ENCODE measurements around the gene NRM.

The NRM gene

DNA sequence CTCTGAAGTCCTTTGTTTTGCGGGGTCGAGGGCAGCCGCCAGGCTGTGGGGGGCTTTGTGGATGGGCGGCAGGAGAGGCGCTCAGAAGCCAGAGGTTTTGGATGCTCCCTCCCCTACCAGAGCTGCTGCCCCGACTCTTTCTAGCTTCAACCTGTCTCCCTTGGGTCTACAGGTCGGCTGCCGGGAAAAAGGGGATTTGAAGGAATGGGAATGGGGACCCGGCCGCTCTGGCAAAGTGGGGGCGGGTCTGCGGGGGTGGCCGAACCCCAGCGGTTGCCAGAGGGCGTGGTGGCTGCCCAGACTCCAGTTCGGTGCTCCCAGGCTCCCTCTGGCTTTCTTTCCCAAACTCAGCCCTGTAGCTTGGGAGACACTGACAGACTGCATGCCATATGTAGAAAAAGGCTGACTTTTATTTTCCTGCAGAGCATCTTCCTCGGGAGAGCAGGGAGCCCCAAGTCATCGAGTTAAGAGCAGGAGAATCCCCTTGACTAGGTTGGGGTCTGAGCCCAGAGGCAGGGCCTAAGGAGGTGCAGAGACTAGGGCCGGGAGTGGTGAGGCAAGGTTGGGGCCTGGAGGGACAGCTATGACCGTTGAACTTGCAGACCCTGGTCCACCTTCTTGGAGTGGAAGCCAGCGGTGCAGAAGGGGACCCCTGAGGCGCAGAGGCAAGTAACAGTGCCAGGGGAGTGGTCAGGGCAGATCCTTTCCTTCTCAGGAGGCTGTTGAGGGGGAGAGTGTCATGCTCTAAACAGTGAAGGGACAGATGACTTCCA lies 2.9 kb downstream of the NRM start:
- no peak for DNase-seq

DNA sequence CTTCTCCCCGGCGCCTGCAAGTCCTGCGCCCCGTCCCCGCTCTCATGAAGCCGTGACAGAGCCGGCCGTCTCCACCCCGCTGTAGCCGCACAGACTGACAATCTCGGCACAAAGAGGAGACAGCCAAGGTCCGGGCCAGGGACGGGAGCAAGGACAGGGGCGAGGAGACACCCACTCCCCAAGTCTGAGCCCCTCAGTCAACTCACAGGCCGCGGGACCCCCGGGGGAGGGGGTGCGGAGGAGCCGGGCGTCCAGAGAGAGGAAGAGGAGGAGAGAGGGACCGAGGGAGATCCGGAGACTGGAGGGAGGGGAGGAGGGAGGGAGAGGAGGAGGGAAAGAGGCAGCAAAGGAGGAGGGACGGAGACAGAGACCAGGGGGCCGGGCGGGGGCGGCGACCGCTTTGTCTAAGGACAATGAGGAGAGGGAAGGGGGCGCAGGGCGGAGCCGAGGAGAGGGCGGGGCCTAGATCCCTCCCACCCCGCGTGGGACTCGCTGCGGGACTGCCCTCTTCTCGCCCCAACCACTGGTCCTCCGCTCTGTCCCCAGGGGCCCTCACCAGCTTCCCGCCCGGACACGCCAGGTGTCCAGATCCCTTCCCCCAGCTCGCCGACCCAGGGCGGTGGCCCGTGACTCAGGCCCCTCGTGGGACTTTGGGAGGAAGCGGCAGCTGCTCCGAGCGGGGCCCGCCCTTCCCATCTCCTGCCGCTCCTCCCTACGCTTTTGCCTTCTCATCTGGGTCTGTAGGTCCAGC lies 3.7 kb downstream of the NRM start:
- peak; percentile 89 for DNase-seq

GRCh38 chr6:30686009-30686907 lies 4.5 kb downstream of the NRM start, which contains the start of gene PPP1R18:
TSS of gene PPP1R18 (minus strand) at chr6:30686645. CDS start at chr6:30686018, 627 bp downstream.
- peak; percentile 78 for DNase-seq

DNA sequence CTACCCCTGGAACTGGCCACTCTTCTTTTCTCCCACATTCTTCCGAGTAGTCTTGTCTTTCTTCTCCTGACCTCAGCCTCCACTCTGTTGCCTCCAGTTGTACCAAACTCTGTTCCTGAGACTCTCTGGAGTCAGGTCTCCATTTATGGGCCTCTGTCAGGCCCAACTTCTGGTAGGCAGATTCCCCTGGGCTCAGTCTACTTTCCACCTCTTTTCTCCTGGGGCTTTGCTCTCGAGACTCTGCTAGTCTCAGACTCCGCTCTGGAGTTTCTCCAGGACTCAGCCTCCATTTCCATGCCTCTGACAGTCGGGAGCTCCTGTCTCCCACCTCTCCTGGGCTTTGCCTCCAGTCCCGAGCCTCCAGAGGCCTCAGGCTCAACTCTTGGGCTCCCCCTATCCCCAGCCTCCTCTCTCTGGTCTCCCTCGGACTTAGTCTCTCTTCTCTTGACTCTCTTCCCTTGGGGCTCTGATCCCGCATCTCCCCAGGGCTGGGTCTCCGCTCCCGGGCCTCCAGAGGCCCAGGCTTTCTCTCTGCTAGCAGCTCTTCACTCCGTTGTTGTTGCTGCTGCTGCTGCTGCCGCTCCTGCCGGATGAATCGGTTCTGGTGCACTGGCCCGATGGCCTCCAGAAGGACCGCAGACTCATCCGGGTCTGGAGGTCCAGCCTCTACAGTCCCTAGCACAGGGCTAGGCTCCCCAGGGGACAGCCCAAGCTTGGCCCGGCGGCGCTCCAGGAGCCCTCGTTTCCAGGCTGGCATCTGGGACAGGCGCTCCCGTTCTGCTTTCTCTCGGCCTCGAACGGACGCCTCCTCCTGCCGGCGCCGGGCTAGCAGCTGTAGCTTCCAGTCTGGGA lies 5.4 kb downstream of the NRM start:
- peak; percentile 41 for DNase-seq

DNA sequence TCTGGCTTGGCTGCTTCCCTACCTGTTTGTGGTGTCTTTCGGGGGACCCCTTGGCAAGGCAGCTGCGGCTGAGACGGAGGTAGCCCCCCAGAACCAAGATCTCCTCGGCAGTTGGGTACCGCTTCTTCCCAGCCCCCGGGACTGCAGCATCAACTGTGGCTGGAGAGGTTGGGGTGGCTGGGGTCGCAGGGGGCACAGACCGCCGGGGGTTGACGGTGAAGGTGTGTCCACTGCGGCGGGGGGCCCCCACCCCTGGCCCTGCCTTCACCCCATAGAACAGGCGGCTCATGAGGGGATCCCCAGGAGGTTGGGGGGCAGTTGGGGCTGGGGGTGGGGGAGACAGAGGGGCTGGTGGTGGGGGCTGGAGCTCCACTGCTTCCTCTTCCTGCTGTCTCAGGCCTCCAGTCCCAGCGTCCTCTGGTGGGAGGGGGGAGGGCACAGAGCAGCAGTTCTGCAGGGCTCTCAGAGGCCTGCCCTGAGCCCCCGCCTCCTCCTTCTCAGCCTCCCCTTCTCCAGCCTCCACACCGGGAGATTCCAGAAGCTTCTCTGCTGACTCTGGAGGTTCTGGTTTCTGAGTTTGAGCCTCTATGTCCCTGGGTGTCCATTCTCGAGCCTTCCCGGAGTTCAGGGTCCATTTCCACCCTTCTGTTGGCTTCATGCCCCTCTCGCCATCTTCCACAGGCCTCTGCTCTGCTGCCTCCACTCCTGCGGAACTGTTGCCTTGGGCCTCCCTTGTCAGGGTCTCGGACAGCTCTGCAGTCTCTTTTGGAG lies 6.2 kb downstream of the NRM start:
- DNase-seq = peak; percentile 75

- no peak for DNase-seq
Observed at GRCh38 chr6:30683980-30684338, 6.8 kb downstream of the NRM start.

DNA sequence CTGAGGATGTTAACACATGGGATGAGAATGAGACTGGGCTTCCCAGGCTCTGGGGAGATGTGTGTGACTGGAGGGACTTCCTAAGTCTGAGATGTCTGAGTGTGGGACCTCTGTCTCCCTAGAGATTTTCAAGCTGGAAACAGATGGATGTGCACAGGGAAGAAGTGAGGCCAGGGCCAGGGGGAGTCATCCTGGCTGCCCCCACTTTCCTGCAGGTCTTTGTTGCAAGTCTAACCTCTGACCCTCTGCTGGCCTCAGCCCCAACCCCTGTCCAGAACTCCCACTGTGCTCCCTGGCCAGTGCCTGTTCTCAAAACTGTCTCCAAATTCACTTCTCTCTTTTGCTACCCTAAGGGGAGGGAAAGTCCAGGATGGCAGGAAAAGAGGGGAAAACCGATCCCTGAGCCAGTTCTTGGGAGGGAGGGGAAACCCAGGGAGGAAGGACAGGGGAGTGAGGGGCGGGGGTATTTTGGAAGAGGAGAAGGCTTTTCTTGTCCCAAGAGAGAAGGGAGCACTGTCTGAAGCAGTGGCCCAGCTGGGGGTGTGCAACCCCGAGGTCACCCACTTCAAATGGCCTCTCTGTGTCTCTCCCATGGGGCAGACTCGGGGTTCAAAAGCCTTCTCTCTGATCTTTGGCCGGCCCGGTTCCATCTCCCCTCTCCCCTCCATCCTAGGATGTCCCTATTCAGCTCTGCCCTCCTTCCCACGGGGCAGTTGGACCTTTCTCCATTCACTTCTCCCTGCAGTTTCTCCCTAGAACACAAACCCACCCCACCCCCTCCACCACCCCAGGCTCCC lies 7.4 kb downstream of the NRM start:
- no peak for DNase-seq

DNA sequence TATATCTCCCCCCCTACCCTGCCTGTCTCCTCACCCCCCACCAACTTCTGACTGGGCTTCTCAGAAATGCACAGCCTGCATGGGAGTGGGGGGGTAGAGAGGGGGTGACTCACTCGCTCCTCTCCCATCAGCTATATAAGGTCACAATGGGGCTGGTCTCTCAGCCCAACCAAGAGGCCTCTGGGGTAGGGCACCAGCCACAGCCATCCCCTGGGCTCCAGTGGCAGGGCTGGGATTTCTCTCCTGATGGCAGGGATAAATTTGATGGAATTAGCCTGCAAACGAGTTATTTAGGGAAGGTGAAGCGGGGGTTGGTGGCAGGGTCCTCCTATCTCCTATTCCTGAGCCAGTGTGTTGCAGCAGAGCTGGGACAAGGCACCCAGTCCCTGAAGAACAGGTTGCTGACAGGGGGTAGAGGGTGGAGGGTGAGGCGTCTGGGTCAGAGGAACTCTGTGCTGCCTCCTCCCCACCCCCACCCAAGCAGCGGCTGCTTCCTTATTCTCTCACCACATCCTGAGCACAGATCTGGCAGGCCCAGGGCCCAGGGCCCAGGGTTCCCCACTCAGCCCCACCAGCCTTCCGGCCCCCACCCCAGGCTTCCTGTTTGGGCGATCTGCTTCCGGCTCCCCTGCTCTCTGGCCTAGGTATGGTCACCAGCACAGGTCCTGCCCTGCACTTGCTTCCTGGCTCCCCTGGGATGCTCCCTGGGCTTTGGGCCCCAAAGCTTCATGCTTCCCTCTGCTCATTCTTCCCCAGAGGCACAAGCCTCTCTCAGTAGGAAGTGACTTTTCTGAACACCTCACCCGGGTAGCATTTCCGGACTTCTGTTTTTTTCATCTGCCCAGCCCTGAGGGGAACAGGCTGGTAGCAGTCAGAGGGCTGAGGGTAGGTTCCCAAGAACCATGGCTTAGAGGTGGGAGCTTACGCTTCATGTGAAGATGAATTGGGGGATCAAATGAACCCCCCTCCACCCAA lies 8.4 kb downstream of the NRM start:
- DNase-seq = peak; percentile 95

GRCh38 chr6:30681766-30682142 lies 9.0 kb downstream of the NRM start:
- DNase-seq = no peak

DNA sequence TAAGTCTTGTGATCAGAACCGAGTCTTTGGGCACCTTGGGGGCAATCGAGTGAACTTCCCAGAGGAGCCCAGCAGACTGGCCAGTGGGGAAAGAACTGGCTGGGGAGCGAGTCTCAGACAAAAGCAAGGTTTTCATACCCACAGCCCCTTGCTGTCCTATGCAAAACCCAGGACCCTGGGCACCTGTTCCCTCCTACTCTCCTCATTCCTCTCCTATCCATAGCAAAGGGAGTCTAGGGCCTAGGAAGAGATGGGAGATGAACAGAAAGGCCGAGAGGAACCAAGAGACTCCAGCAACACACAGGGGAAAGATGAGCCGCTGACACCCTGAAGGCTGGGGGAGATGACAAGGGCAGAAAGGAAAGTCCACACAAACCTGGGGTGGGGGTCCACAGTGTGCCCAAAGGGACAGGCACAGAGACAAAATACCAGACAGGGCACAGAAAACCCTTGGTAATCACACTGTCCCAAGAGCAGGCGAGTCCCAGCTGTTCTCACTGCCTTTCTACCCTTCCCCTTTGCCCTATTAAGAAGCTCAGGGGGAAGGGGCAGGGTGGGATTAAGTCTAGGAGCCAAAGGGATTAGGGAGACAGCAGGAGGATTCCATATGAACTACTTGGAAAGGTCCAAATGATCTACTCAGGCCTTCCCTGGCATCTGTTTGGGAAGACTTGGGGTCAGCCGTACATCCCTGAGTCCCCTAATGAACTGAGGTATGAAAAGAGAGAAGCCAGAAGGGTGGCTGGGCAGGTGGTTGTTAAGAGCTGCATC lies 10.8 kb downstream of the NRM start:
- no peak for DNase-seq

- peak; percentile 94 for DNase-seq
Observed at GRCh38 chr6:30678964-30679726, 11.6 kb downstream of the NRM start.

GRCh38 chr6:30676660-30677285 lies 14.0 kb downstream of the NRM start:
- DNase-seq = no peak

DNA sequence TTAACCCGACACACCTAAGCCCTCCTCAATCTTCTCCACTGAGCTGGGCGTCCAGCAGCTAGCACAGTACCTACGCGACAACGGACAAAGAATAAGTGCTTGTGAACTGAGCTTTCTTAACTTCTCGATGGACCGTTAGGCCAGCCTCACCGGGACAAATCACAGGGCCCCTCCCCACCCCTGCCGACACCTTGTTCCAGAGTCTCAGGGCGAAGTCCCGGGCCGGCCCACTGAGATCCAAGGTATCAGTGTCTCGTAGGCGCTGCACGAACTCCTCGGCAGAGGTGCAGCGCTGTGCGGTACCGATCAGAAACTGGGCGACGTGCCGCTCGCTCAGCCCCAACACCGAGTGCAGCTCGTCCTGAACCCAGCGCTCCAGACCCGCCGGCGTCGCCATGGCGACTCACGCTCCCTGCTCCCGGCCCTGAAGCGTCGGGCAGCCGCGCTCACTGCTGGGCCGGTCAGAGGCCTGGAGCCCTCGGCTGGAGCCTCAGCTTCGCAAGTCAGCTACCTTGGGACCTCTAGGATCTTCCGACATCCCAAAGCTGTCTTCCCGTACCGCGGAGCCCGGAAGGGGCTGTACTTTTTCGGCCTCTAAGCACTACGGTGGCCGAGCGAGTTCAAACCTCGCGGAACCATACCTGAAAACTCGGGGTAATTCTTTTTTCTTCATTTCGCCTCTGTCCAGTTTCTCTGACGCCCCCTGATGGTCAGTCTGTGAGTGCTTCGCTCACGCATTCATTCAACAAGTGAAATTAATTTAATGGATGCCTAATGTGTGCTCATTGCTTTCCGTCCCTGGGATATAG lies 18.1 kb downstream of the NRM start, which contains the start of gene DHX16:
Gene DHX16, minus strand, starts transcription at position 562 of the 809 bp plus-strand sequence. Its CDS starts 165 bp downstream, at position 397.
- DNase-seq = peak; percentile 96

DNA sequence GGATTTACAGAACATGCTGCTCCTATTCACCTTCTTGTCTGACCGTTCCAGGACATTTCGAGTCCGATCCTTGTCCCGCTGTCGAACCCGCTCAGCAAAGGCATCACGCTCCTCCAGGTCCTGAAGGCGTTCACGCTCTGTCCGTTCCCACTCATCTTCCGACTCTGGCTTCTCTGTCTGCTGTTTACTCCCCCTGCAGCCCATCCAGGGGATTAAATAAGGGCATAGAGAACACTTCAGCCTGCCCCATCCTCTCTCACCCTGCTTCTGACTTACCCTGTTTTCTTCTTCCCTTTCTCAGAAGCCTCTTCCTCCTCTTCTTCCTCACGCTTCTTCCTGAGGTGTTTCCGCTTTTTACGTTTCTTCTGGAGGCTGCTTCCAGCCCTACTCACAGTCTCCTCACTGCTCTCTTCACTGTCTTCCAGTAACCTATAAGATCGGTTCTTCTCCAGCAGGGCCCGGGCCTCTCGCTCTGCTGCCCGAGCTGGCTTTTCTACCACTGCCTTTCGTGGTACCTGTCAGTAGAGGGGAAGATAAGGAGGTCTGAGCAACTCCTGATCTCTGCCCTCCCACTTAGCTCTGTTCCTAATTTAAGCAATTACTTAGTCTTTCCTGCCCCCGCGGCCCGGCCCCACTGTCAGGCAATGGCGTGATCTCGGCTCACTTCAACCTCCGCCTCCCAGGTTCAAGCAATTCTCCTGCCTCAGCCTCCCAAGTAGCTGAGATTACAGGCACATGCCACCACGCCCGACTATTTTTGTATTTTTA lies 19.8 kb downstream of the NRM start:
- DNase-seq = no peak

DNA sequence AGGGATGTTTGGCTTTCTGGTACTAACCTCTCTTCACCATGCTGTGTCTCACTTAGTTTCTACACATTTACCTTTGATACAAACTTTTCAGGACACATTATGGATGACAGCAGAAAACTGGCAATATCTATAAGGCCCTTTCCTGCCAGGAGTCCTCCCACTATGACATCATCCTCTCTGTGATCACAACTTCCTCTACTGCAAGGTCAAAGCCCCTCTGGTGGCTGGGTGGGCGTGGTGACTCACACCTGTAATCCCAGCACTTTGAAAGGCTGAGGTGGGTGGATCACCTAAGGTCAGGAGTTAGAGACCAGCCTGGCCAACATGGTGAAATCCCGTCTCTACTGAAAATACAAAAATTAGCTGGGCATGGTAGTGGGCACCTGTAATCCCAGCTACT lies 24.5 kb downstream of the NRM start:
- peak; percentile 21 for DNase-seq

Measured in activated CD4-positive, alpha-beta T cell treated with anti-CD3 and anti-CD28 coated beads, Interleukin-2, amount 50 U/mL, for 16 hours (primary cell).